Measurements from ENCODE around the gene LSM10.

LSM10 gene

DNA sequence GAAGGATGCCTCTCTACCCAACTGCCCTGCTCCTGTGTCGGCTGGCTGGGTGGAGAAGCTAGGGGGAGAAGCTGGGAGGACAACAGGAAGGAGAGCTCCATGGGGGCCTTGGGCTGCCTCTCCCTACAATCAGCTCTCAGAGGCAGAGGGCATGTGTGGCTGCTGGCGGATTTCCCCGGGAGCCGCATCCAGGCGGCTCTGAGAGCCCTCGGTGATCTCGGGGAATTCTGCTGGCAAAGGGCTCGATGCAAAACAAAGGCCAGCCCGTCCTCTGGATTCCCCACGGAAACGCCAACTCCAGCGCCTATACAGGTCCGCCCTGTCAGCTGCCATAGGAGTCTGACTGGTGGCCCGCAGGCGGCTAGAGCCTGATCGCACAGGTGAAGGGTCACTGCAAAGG lies 47.9 kb downstream of the LSM10 start:
- no peak for DNase-seq

DNA sequence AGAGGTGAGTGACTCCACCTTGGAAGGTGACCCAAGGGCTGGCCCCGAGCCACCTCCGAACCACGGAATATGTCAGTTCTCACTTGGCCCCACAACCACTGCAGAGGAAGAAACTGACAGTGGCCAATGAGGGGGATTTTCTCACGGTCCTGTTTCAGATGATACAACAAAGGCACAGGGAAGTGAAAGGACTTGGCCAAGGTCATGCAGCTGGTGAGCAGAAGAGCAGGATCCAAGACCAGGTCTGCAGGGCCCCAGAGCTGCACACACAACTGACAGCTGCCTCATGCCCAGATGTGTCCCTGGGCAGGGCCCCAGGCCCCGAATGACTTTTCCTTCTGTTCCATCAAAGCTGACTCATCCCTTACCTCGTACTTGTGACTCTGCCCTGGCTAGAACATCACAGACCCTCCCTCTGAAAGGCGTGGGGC lies 48.5 kb downstream of the LSM10 start:
- no peak for DNase-seq

DNA sequence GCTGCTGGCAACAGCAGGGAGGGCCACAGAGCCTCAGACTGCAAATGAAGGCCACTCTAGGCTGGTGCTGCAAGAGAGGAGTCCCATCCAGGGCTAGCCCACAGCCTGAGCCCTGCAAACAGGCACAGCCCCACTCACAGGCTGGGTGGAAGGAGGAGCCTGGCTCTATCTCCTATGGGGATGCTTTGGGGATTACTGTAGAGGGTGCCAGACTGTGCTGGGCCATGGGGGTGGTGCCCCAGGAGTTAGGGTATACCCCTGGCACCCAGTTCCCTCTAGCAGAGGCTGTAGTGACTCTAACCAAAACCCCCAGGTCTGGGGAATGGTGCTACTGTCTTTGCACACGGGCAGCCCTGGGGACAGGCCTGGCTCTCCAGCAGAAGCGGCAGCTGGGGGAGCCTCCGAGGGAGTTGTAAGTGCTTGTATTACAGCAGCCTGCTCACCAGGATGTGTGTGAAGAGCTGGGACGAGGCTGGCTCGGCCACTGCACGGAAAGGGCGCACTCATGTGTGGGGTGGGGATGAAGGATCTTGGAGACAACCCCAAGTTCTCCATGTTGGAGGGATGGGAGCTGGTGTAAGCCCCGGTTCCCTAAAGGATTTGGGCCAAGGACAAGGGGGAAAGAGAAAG lies 50.9 kb downstream of the LSM10 start:
- DNase-seq, result no peak

DNA sequence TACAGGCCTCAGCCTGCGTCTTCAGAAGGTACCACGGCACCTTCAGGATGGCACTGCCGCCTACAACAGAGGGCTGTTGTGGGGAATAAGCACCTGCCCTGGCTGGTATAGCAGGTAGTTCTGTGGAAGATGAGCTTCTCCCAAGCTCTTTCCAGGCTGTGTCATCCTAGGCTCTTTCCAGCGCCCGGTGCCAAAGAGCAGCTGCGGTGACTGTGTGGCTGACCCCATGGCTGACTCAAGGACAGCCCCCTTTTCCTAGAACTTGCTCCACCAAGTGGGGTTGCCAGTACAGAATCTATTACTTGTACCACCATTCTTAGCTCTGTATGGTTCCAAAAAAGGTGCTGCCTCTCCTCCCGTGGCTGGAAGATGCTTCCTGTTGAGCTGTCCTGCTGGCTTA lies 52.4 kb downstream of the LSM10 start:
- no peak for DNase-seq

DNA sequence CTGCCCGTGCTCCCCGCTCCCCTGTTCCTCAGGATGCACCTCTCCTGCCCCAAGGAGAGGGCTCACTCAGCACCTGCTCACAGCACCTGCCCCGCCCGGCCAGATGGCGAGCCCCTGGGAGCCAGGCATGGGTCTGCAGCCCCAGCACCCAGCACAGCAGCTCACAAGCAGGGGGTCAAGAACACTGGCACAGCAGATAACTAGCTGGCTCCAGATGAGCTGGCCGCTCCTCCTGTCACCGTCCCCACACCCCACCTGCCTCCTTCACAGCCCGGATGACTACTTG lies 53.4 kb downstream of the LSM10 start:
- DNase-seq, result no peak

DNA sequence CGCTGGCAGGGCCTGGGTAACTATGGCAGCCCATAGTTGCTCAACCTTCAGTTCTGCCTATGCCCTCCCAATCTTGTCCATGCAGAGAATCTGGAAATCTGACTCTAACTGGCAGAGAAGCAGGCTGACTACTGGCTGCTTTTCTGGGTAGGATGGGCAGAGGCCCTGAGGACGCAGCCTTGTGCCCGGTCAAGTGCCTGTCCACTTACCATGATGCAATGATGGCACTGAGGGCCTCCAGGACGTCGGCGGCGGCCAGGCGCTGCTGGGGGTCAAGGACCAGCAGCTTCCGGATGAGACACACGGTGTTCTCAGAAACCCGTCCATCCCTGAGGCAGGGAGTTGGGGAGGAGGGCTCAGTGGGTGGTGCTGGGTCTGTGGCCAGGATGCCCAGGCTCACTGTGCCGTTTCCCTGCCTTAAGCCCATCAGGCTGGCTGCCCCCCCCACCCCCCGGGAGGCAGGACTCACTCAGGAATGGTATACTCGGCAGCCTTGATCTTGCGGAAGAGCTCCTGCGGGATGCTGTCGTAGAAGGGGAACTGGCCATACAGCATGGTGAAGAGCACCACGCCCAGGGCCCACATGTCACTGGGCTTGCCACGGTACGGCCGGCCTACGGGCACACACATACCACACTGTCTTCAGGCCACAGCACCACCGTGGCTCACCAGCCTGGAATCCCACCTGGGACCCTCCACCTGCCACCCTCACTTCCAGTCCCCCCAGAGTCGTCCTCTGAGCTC lies 53.9 kb downstream of the LSM10 start:
- DNase-seq, result no peak
